ENCODE results near the gene PPM1E.

- TF ChIP-seq EZH2phosphoT487 (IDR thresholded peaks at IDR 0.05; ENCODE audit: insufficient read depth, low read depth) (no peak), EZH2 (IDR thresholded peaks at IDR 0.05; ENCODE audit: insufficient read depth, poor library complexity, severe bottlenecking) (no peak)
Measured at GRCh38 chr17:59000022-59000421, 244.4 kb downstream of the PPM1E start.
